ENCODE measurements around the gene PLCL2. TPM values are rescaled to one million over a fixed set of nuclear protein-coding genes. Genes with fewer than 3 reads are reported as not detected.

PLCL2 gene
- total RNA-seq, 1 donor from 2014 or later = 1.8 TPM

GRCh38 chr3:16995601-16996000 lies 110.8 kb downstream of the PLCL2 start:
- Mint-ChIP-seq H3K4me1 (ENCODE audit: unreplicated experiment) (peaks cover 9% of the 10 kb centered on the region), H3K9me3 (ENCODE audit: unreplicated experiment) (no peaks in the 10 kb centered on the region), H3K27me3 (ENCODE audit: unreplicated experiment) (peaks cover 9% of the 10 kb centered on the region), H3K4me3 (ENCODE audit: unreplicated experiment) (no peak overlapping the region), H3K27ac (ENCODE audit: unreplicated experiment) (no peak overlapping the region), H3K36me3 (ENCODE audit: unreplicated experiment) (no peaks in the 10 kb centered on the region)
- no peak for TF ChIP-seq CTCF (IDR thresholded peaks at IDR 0.05)
- DNase-seq (ENCODE audit: extremely low spot score, unreplicated experiment) = no peak

GRCh38 chr3:16998236-16998923 lies 113.6 kb downstream of the PLCL2 start:
- H3K4me1 Mint-ChIP-seq (ENCODE audit: unreplicated experiment) = peaks cover 9% of the 10 kb centered on the region
- no peak for TF ChIP-seq CTCF (IDR thresholded peaks at IDR 0.05)
- H3K4me3 Mint-ChIP-seq (ENCODE audit: unreplicated experiment) = no peak overlapping the region
- peaks cover 21% of the 10 kb centered on the region for H3K9me3 Mint-ChIP-seq (ENCODE audit: unreplicated experiment)
- H3K36me3 Mint-ChIP-seq (ENCODE audit: unreplicated experiment) = no peaks in the 10 kb centered on the region
- peaks cover 9% of the 10 kb centered on the region for H3K27me3 Mint-ChIP-seq (ENCODE audit: unreplicated experiment)
- DNase-seq (ENCODE audit: extremely low spot score, unreplicated experiment) = no peak
- no peak overlapping the region for H3K27ac Mint-ChIP-seq (ENCODE audit: unreplicated experiment)

GRCh38 chr3:16999161-16999560 lies 114.4 kb downstream of the PLCL2 start:
- H3K27ac Mint-ChIP-seq (ENCODE audit: unreplicated experiment) = no peak overlapping the region
- H3K36me3 Mint-ChIP-seq (ENCODE audit: unreplicated experiment) = no peaks in the 10 kb centered on the region
- DNase-seq (ENCODE audit: extremely low spot score, unreplicated experiment) = no peak
- no peak overlapping the region for H3K4me3 Mint-ChIP-seq (ENCODE audit: unreplicated experiment)
- no peak for TF ChIP-seq CTCF (IDR thresholded peaks at IDR 0.05)
- H3K9me3 Mint-ChIP-seq (ENCODE audit: unreplicated experiment) = peaks cover 24% of the 10 kb centered on the region
- H3K27me3 Mint-ChIP-seq (ENCODE audit: unreplicated experiment) = peaks cover 9% of the 10 kb centered on the region
- H3K4me1 Mint-ChIP-seq (ENCODE audit: unreplicated experiment) = peaks cover 9% of the 10 kb centered on the region

GRCh38 chr3:16999871-17000270 lies 115.1 kb downstream of the PLCL2 start:
- peaks cover 5% of the 10 kb centered on the region for H3K4me1 Mint-ChIP-seq (ENCODE audit: unreplicated experiment)
- no peak overlapping the region for H3K27ac Mint-ChIP-seq (ENCODE audit: unreplicated experiment)
- peaks cover 9% of the 10 kb centered on the region for H3K27me3 Mint-ChIP-seq (ENCODE audit: unreplicated experiment)
- peaks cover 24% of the 10 kb centered on the region for H3K9me3 Mint-ChIP-seq (ENCODE audit: unreplicated experiment)
- no peak for DNase-seq (ENCODE audit: extremely low spot score, unreplicated experiment)
- no peak for TF ChIP-seq CTCF (IDR thresholded peaks at IDR 0.05)
- no peak overlapping the region for H3K4me3 Mint-ChIP-seq (ENCODE audit: unreplicated experiment)
- H3K36me3 Mint-ChIP-seq (ENCODE audit: unreplicated experiment) = no peaks in the 10 kb centered on the region

DNA sequence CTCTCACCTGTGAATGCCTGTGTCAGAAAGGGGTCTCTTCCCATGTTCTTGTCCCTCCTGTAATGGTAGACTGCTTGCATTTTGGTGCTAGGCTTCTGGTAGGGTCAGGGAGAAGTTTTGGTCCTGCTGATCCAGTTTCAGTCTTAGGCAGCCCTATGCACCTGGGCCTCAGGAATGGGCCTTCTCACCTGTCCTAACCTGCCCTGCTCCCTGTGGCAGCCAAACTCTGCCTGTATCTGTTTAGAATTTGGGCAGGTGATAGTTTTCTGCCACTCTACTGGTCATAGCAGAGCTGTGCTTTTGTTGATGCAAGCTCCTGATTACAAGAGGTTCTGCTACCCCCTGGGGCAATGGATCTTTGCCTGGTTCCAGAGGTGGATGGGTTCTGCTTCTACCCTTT lies 118.7 kb downstream of the PLCL2 start:
- H3K27me3 Mint-ChIP-seq (ENCODE audit: unreplicated experiment) = peaks cover 5% of the 10 kb centered on the region
- TF ChIP-seq CTCF (IDR thresholded peaks at IDR 0.05) = no peak
- DNase-seq (ENCODE audit: extremely low spot score, unreplicated experiment) = no peak
- no peaks in the 10 kb centered on the region for H3K4me1 Mint-ChIP-seq (ENCODE audit: unreplicated experiment)
- H3K36me3 Mint-ChIP-seq (ENCODE audit: unreplicated experiment) = no peaks in the 10 kb centered on the region
- no peak overlapping the region for H3K4me3 Mint-ChIP-seq (ENCODE audit: unreplicated experiment)
- peaks cover 24% of the 10 kb centered on the region for H3K9me3 Mint-ChIP-seq (ENCODE audit: unreplicated experiment)
- no peak overlapping the region for H3K27ac Mint-ChIP-seq (ENCODE audit: unreplicated experiment)

All from osteocyte (in vitro differentiated cells).